Activated effector memory CD4-positive, alpha-beta T cell treated with Interleukin-2 at 50 U/mL for 16 hours (primary cell): ENCODE measurements around the gene VSTM2B.
"Not testable (repeated sequence)": the region's sequence is repeated elsewhere in the genome, so short reads cannot be mapped to it uniquely, and the experiment has no call there.

Experiments used
- DNase-seq: peaks from one replicate; pipeline ENCODE4 v3.0.0-alpha.2; 2020

VSTM2B gene

GRCh38 chr19:29548483-29549085, 22.8 kb downstream of the VSTM2B start:
- DNase-seq = no peak

DNA sequence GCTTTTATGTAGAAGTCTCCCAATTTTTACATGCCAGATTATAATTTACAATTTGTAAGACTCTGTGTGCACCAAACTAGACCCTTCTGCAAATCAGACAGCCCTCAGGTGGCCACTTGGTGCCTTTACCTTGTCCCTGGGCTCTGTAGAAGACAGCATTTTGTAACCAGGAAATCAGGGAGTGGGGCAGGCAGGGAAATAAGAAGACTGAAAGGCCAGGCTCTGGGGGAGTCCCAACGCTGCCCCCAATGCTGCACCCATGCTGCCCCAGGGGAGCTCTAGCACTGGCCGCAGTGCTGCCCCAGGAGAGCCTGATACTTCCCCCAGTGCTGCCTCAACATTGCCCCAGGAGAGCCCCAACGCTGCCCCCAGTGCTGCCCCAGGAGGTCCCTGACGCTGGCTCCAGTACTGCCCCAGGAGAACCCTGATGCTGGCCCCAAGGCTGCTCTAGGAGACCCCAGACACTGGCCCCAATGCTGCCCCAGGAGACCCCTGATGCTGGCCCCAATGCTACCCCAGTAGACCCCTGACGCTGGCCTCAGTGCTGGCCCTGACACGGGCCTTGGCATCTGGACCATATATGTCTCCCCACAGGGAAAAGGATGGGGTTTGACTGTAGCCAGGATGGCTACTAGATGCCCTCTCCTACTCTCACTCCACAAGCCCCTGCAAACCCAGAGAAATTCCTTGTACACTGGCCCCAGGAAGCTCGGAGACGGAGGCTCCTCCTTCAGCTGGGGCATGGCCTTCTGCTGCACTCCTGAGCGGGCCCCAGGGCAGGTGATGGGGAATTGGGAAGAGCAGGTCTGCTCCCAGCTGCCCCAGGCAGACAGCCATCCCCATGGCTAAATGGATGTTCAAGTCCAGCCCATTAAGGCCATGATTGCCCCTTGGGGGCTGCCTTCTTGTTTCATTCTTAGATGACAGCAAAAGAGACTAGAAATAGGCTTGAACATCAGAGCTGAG, 23.6 kb downstream of the VSTM2B start:
- no peak for DNase-seq

DNA sequence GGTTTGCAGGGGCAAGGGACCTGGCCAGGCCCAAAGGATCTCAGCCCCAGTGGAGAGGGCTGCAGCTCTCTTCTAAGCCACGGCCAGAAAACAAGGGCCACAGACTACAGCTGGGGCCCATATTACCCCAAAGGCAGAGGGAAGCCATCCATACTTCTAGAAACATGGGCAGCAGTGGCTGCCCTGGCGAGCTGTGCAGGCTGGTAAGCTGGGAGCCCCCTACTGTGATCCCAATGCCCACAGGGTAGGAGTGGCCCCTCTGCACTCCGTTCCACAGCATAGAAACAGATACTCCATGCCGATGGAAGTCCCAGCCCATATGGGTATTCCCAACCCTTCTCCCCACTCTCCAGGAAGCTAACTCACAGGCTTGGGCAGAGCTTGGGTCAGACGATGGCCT, 25.1 kb downstream of the VSTM2B start:
- DNase-seq = no peak

GRCh38 chr19:29551774-29552173, 26.0 kb downstream of the VSTM2B start:
- DNase-seq = no peak

- no peak for DNase-seq
Observed at GRCh38 chr19:29552454-29553280, 26.9 kb downstream of the VSTM2B start.

- no peak for DNase-seq
Observed at GRCh38 chr19:29554149-29554548, 28.4 kb downstream of the VSTM2B start.

DNA sequence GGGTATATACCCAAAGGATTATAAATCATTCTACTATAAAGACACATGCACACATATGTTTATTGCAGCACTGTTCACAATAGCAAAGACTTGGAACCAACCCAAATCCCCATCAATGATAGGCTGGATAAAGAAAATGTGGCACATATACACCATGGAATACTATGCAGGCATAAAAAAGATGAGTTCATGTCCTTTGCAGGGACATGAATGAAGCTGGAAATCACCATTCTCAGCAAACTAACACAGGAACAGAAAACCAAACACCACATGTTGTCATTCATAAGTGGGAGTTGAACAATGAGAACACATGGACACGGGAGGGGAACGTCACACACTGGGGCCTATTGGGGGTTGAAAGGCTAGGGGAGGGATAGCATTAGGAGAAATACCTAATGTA, 33.3 kb downstream of the VSTM2B start:
- DNase-seq = not testable (repeated sequence)

DNA sequence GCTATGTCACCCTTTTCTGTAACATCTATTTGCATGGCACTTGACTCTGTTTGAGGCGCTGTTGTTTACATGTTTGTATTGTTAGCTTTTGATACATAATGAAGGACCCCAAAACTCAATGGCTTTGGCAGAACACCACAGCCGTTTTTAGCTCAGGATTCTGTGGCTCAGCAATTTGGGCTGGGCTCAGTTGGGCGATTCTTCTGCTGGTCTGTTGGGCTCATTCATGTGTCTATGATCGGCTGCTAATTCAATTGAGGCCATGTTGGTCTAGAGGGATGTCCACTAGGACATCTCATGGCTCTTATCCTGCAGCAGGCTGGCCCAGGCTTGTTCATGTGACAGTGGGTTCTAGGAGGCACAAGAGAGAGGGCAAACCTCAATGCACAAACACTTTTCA, 33.9 kb downstream of the VSTM2B start:
- no peak for DNase-seq

GRCh38 chr19:29560313-29561075, 34.7 kb downstream of the VSTM2B start:
- no peak for DNase-seq

DNA sequence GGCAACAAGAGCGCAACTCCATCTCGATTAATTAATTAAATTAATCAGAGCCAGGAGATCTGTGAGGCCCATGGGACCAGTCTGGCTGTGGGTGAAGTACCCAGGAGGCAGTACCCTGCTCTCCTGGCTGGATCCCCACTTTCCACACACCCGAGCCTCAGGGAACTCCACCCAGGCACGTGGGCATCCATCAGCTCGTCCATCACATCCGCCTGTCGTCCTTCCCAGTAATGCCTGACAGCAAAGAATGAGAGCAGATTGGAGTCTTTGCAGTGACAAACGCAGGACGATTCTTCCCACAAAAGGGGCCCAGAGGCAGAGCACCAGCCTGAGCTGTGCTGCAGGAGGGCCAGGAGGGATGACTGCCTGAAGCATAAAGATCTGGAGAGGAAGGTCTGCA, 35.8 kb downstream of the VSTM2B start:
- no peak for DNase-seq

GRCh38 chr19:29562299-29563297, 36.8 kb downstream of the VSTM2B start:
- no peak for DNase-seq

GRCh38 chr19:29563486-29564101, 37.8 kb downstream of the VSTM2B start:
- DNase-seq = no peak

GRCh38 chr19:29564574-29565005, 38.8 kb downstream of the VSTM2B start:
- DNase-seq = no peak

GRCh38 chr19:29565171-29565570, 39.4 kb downstream of the VSTM2B start:
- DNase-seq = no peak

- DNase-seq = no peak
Observed at GRCh38 chr19:29566496-29567054, 40.8 kb downstream of the VSTM2B start.

GRCh38 chr19:29567366-29567915, 41.6 kb downstream of the VSTM2B start:
- no peak for DNase-seq

- DNase-seq = no peak
Observed at GRCh38 chr19:29568036-29569025, 42.5 kb downstream of the VSTM2B start.

GRCh38 chr19:29569038-29569911, 43.5 kb downstream of the VSTM2B start:
- no peak for DNase-seq
